T follicular helper cell (primary cell): ENCODE results near the gene RHBDL1.

Experiments
- DNase-seq: peaks from one replicate; pipeline ENCODE4 v3.0.0-alpha.2; 2020; ENCODE audit warnings: low read depth

RHBDL1 gene

DNA sequence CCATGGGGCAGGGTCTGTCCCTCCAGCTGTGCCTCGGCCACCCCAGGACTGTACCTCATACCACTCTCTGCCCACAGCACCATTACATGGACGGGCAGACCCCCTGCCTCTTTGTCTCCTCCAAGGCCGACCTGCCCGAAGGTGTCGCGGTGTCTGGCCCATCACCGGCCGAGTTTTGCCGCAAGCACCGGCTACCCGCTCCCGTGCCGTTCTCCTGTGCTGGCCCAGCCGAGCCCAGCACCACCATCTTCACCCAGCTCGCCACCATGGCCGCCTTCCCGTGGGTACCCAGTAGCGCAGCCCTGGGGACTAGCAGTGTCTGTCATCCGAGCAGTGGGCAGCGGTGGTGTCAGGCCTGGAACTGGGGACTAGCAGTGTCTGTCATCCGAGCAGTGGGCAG, 2.6 kb upstream of the RHBDL1 start:
- no peak for DNase-seq

DNA sequence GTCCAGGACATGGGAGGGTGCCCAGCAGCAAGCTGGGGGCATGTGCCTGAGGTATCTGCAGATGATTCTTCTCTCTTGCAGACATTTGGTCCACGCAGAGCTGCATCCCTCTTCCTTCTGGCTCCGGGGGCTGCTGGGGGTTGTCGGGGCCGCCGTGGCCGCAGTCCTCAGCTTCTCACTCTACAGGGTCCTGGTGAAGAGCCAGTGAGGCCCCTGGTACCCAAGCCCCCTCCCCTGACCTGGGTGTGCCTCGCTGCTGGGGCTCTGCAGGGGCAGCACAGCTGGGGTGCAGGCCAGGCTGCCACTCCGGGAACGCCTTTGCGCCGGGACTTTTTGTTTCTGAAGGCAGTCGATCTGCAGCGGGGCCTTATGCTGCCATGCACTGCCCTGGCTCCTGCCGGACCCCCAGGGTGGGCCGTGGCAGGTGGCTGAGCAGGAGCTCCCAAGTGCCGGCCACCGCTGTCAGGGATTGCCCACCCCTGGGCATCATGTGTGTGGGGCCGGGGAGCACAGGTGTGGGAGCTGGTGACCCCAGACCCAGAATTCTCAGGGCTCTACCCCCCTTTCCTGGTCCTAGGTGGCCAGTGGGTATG, 2.0 kb upstream of the RHBDL1 start:
- DNase-seq = no peak

DNA sequence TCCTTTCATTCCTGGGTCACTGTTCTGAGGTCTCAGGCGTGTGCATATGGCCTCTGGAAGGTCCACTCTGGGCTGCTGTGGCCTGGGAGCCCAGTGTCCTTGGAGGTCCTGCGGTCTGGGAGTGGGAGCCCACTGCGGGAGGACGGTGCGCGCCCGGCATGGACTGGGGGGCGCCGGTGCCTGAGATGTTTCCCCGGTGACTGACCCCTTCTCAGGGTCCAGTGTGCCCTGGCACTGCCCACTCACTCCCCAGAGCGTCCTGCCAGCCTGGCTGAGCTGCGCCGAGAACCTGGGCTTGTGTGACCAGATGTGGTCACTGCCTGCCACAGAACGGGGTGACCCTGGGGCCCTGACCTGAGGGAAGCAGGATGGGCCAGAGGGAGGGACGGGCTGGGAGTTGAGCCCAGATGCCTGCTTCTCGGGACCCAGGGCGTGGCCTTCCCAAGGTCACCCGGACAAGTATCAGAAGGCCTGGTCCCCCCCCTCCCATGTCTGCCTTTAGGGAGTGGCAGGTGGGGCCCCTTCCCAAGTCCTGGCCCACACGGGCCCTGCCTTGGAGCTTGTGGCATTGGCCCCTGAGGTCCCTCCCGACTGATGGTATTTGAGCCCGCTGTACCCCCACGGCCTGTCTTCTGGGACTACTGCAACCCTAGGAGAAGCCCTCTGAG, 1.1 kb upstream of the RHBDL1 start:
- DNase-seq = no peak

DNA sequence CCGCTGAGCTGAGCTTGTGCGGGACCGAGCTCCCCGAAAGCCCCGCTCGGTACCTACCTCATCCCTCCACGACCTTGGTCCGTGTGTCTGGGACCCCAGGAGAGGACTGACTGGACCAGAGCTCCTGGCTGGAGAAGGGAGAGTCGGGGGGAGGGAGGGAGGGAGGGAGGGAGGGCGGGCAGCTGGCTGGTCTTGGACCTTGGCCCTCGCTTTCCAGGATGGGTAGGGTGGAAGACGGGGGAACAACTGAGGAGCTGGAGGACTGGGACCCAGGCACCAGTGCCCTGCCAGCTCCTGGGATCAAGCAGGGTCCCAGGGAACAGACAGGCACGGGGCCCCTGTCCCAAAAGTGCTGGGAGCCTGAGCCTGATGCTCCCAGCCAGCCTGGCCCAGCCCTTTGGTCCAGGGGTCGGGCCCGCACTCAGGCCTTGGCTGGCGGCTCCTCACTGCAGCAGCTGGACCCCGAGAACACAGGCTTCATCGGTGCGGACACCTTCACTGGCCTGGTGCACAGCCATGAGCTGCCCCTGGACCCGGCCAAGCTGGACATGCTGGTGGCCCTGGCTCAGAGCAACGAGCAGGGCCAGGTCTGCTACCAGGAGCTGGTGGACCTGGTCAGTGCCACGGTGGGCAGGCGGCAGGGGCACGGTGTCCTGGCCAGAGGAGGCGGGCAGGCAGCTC, 553 bp downstream of the RHBDL1 start:
- no peak for DNase-seq

DNA sequence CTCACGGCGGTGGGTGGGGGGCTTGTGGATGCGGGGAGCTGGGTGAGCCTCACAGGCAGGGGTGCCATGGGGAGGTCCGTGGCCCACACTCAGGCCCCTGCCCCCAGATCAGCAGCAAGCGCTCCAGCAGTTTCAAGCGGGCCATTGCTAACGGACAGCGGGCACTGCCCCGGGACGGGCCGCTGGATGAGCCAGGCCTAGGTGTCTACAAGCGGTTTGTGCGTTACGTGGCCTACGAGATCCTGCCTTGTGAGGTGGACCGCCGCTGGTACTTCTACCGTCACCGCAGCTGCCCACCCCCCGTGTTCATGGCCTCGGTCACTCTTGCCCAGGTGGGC, 1.1 kb downstream of the RHBDL1 start:
- DNase-seq = no peak

DNA sequence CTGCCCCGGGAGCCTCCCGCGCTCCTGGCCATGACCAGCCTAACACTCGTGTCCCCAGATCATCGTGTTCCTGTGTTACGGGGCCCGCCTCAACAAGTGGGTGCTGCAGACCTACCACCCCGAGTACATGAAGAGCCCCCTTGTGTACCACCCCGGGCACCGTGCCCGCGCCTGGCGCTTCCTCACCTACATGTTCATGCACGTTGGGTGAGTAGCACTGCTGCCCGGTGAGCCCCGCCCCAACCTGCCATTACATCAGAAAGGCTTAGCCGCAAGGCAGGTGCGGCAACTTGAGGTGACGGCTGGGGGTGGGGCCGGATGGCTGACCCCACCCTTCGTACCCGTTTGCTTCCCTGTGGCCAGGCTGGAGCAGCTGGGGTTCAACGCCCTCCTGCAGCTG, 1.4 kb downstream of the RHBDL1 start:
- DNase-seq = no peak

DNA sequence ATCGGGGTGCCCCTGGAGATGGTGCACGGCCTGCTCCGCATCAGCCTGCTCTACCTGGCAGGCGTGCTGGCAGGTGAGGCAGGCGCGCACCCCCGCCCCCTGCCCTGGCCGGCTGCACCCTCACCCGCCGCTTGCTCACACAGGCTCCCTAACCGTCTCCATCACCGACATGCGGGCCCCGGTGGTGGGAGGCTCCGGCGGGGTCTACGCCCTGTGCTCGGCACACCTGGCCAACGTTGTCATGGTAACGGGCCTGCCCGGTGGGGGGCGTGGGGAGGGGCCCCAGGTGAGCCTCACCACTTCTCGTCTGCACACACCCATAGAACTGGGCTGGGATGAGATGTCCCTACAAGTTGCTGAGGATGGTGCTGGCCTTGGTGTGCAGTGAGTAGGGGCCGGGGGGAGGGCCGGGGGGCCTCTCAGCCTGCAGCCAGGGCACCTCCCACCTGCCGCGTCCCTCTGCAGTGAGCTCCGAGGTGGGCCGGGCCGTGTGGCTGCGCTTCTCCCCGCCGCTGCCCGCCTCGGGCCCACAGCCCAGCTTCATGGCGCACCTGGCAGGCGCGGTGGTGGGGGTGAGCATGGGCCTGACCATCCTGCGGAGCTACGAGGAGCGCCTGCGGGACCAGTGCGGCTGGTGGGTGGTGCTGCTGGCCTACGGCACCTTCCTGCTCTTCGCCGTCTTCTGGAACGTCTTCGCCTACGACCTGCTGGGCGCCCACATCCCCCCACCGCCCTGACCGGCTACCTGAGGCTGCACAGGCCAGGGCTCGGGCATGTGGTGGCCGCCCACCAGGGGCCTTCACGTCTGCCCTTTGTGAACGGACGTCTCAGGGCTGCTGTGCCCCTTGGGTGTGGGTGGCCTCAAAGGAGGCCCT, 2.1 kb downstream of the RHBDL1 start:
- DNase-seq = no peak

DNA sequence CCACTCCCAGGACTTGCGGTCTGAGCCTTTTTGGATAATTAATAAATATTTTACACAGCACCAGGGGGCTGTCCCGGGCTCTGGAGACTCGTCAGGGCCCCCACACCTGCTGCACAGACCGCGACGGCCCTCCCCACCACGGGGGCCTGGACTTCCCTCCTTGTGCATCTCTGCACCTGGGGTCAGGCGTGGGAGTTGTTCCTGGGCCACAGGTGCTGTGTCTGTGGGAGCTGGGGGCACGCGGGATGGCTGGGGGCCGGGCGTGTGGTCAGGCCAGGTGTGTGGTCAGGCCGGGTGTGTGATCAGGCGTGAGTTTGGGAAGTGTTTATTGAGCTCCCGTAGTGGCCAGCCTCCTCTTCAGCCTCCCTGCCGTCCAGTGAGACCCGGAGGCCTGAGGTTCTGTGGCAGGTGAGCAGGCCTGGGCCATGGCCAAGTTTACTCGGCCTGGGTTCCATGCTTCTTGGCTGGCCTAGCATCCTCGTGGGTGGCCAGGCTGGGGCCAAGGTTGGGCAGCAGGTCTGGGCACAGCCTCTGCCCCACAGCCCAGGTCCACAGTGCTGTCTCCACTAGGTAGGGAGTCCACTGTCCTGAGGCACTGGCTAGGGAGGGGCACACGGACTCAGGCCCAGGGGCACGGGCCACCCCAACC, 2.9 kb downstream of the RHBDL1 start:
- no peak for DNase-seq

DNA sequence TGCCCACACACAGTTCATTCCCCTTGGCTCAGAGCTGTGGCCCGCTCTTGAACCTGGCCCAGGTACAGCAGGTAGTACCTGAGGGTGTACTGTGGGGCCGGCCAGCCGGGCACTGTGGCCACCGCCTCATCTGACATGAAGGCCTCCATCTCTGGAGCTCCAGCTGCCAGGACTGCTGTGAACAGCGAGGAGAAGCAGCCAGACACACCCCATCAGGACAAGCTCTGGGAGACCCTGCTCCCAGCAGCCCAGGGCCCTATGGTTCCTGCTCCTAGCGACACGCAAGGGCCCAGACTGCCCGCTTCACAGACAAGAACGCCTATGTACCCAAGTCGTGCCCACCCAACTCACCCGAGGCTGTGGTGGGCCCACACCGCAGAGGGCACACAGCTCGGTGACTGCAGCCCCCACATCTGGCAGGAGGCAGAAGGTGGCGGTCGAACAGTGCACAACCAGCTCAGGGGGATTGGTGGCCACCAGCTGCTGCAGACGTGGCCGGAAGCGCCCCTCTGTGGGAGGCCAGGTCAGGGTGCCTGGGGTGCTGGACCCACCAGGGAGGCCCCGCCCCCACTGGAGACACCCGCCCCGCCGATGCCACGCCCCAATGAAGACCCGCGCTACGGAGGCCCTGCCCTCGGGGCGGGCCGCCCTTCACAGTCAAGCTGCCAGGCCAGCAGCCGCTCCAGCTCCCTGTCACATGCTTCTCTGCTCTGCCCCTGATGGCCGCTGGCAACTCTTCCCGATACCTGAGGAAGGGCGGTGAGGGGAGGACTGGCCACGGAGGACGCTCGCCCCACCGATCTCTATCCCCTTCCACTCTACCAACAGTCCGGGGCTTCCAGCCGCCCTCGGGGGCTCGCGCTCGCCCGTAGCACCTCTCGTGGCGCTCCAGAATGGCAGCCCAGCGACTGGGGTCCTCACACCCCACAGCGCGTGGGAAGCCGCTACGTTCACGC, 3.7 kb downstream of the RHBDL1 start:
- DNase-seq = no peak

DNA sequence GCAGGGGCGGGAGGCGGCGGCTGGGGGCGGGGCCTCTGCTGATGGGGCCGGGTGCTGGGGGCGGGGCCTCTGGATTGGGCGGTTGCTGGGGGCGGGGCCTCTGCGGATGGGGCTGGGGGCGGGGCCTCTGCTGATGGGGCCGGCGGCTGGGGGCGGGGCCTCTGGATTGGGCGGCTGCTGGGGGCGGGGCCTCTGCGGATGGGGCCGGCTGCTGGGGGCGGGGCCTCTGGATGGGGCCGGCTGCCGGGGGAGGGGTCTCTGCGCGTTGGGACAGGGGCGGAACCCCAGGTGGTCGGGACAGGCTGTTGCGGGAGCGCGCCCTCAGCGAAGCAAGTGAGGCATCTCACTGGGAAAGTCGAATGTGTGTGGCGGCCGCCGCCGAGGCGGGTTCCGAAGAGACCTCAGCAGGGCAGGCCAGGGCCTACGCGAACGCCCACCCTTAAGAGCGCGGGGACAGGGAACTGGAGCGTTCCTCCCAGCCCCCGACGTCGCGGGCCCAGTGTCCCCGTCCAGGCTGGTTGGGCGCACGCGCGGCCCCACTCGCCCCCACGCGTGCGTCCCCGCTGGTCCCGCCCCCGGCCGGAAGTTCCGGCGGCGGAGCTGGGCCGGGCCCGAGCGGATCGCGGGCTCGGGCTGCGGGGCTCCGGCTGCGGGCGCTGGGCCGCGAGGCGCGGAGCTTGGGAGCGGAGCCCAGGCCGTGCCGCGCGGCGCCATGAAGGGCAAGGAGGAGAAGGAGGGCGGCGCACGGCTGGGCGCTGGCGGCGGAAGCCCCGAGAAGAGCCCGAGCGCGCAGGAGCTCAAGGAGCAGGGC, 4.5 kb downstream of the RHBDL1 start, which contains the start of gene STUB1:
Gene STUB1, plus strand, starts transcription at position 597 of the 811 bp plus-strand sequence. Its CDS starts 116 bp downstream, at position 713.
- peak; percentile 87 for DNase-seq

DNA sequence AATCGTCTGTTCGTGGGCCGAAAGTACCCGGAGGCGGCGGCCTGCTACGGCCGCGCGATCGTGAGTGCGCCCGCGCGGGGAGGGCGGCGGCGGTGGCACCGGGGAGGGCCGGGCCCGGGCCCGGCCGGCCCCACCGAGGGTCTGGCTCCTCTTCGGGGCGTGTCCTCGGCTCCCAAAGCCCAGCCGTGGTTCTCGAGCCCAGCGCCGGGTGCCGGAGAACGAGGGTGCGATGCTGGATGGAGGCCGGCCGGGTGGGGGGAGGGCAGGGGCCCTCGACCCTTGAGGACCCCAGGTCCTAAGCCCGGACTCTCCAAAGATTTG, 5.1 kb downstream of the RHBDL1 start:
- DNase-seq = no peak

DNA sequence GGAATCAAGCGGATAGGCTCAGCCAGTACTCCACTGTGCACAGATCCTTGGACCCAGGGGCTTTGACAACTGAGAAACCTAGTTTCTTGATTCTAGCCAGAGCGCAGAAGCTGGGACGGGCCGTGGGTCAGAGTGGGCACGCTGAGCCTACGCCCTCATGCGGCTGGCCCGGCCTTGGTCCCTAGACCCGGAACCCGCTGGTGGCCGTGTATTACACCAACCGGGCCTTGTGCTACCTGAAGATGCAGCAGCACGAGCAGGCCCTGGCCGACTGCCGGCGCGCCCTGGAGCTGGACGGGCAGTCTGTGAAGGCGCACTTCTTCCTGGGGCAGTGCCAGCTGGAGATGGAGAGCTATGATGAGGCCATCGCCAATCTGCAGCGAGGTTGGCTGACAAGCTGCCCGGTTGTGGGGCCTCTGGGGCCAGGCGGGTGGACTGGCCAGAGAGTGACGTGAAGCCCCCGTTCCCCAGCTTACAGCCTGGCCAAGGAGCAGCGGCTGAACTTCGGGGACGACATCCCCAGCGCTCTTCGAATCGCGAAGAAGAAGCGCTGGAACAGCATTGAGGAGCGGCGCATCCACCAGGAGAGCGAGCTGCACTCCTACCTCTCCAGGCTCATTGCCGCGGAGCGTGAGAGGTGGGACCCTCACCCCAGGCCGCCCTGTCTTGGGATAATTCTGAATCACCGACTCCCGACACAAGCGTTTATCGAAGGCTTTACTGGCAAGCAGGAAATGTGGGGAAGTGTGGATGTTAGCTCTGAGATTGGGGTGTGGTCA, 5.7 kb downstream of the RHBDL1 start:
- no peak for DNase-seq

DNA sequence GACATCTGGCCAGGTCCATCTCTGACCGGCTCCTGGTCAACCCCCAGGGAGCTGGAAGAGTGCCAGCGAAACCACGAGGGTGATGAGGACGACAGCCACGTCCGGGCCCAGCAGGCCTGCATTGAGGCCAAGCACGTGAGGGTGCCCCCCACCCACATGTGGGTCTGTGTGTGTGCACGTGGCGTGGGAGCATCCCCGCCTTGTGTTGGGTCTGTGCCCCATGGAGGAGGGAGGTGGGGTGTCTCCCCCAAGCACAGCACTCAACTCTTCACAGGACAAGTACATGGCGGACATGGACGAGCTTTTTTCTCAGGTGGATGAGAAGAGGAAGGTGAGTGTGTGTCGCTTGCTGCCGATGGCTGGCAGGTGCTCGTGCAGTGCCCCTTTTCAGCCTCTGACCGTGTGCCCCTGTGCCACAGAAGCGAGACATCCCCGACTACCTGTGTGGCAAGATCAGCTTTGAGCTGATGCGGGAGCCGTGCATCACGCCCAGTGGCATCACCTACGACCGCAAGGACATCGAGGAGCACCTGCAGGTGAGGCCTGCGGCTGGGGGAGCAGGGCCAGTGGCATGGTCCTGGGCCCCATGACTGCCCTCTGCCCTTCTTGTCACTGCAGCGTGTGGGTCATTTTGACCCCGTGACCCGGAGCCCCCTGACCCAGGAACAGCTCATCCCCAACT, 6.4 kb downstream of the RHBDL1 start:
- no peak for DNase-seq

DNA sequence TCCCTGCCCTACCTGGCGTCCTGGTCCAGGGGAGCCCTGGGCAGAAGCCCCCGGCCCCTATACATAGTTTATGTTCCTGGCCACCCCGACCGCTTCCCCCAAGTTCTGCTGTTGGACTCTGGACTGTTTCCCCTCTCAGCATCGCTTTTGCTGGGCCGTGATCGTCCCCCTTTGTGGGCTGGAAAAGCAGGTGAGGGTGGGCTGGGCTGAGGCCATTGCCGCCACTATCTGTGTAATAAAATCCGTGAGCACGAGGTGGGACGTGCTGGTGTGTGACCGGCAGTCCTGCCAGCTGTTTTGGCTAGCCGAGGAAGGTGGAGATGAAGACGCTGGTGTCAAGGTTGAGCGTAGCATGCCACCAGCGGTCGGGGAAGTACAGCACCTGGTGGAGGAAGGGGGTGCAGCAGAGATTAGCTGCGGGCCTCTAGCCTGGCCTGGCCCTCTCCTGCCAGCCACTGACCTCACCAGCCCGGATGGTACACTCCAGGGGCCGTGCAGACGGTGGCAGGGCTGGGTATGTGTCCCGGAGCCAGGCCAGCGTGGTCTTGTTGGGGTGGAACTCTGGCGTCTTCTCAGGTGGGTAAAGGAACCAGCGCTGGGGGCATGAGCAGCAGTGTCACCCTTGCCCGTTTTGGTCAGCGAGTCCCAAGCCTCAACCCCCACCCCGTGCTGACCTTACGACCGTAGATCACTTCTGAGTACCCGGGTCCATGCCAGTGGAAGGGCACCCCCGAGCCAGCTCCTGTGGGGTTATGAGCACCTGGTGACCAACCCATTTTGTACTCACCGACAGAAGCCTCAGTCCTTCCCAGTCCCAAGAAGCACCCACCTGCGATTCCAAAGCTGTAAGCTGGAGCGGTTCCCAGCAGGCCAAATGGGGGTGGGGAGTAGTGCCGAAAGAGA, 7.3 kb downstream of the RHBDL1 start:
- DNase-seq = no peak

DNA sequence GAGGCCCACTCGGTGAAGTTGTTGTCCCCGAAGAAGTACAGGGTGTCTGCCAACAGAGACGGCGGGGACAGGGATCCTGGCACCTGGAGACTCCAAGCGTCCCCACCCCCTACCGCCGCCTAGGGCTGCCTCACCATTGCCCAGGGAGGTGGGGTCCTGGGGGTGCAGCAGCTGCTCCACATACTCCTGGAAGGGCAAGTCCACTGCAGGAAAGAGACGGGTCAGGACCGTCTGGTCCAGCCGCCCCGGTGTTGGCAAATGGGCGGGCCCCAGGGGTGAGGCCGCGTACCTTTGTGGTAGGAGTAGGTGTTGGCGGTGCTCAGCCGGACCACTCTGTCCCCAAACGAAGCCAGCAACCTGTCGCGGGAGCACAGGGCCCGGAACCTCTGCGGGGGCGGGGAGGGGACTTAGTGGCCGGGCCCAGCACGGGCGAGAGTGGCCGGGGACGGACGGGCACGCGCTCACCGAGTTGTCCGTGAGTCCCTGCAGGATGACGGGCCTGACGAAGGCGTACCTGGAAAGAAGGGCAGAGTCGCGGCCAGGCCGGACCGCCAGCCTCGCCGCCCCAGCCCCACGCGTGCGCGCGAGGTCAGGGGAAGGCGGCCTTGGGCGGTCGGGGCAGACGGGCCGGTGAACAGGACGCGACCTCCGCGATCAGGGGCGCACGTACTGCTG, 8.1 kb downstream of the RHBDL1 start:
- DNase-seq = no peak

DNA sequence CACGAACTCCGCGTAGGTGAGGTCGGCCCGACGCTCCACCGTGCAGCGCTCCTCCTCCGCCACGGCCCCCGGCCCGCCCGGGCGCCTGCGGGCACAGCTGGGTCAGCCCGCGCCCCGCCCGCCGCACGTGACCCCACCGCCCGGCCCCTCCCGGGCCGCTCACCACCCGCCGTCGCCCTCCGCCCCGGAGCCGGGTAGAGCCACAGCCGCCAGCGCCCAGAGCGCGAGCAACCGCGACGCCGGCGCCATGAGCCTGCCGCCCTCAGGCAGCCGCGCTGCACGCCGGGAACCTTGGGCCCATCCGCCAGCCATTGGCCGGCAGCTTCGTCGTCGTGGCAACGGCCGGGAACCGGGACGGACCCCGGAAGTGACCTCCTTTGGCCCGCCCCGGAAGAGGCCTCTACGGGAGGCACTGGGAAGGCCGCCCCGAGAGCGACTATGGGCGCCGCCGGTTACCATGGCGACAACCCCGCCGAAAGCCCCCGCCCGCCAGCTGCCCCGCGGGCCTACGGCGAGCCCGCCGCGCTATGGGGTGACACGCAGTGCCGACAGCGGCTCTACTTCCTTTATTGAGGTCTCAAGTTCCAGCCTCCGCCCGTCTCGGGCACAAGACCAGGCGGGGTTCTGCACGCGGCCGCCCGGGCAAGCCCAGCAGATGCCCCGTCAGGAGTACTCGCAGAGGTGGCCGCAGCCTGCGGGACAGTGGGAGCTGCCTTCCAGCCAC, 8.8 kb downstream of the RHBDL1 start, which contains the start of gene JMJD8:
Gene JMJD8, minus strand, starts transcription at position 264 of the 724 bp plus-strand sequence. Its CDS starts 15 bp downstream, at position 249.
- peak; percentile 91 for DNase-seq
